CD4-positive, alpha-beta T cell treated with Interleukin-6 for 4 hours (primary cell): ENCODE measurements around the gene CD58.
"Not testable (repeated sequence)": the region's sequence is repeated elsewhere in the genome, so short reads cannot be mapped to it uniquely, and the experiment has no call there.

ENCODE experiments used
- DNase-seq: peaks from one replicate; pipeline ENCODE4 v3.0.0-alpha.2; 2020; ENCODE audit warnings: mixed read lengths

Gene CD58

DNA sequence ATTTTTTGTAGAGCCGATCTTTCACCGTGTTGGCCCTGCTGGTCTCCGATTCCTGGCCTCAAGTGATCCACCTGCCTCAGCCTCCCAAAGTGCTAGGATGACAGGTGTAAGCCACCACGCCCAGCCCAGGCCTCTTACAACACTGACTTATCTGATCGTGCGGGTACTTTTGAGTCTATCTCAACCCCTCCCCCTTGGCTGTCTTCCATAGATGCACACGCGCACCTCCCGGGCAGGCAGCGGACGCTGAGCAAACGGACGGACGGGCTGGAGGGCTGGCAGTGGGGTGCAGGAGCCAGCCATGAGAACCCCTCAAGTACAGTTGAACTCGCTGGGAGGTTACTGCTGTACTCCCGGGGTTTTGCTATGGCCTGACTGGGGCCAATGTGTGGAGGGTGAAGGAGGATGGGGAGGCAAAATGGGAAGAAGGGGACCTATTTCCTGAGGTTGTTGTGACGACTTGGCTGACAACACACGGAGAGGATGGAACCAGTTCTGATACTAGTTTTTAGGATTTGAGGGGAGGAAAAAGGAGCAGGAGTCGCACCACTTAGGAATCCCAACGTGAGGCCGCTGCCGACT, 959 bp downstream of the CD58 start:
- peak; percentile 71 for DNase-seq

DNA sequence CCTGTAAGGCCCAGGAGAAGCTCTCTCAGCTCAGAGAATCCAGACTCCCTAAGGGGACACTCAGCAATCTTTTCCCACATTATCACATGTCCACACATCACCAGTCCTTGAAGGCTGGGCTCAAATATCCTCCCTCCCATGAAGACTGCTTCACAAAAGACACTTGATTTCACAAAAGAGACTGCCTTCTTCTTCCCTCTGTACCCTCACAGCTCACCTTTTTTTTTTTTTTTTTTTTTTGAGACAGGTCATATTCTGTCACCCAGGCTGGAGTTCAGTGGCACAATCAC, 1.5 kb downstream of the CD58 start:
- DNase-seq: no peak

DNA sequence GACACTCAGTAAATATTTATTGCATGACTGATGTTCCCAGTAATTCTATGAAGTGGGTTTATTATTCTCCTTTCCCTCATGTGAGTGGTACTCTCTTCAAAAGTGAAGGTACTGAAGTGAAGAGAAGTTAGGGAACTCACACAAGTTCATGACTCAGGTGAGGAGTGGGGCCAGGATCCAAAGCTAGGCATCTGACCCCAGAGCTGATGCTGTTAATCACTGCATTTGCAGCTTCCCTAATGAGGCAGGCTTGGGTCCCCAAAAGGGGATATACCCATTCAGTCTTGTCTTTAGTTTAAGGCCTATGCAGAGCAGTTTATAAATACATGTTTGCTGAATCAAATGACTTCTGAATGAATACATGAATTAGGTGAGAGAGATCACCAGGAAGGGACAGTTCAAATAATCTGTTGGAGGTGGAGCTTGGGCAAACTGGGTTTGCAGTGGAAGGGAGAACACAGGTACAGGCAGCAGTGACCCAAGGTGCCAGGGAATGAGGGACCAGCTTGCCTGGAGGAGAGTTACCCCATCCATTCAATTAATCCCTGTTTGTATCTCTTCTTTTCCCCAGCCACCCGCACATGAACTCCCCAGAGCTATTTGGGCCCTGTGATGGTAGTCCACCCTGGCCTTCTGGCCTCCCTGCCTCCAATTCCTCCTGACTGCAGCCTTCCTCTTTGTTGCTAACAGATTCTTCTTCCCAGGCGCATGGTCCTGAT, 2.0 kb downstream of the CD58 start:
- DNase-seq: no peak

DNA sequence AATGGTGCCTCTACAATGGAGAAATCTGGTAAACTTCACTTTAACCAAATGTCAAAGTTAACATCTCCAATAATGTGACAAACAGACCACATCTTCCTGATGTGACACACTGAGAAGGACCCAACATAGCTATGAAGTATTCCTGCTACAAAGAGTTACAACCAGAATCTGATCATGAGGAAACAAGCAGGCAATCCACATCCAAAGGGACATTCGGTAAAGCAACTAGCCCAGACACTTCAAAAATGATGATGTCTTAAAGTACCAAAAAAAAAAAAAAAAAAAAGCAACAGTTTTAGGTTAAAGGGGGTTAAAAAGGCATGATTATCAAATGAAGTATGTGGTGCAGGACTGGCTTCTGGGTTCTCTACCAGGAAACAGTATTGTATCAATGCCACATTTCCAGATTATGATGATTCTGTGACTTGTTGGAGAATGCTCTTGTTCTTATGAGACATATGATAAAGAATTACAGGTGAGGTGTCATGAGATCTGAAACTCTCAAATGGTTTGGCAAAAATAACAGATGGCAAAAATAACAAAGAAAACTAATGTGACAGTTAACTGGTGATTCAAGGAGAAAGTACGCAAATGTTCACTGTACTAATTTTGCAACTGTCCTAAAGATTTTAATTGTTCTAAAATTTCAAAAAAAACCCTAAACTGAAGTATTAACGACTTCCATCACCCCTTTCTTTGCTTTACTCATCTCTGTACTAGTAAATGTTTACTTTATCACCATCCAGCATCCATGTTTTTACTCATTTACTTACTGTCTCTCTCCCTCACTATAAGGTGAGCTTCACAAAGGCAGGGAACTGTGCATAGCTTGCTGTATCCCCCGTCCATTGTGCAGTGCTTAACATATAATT, 2.8 kb downstream of the CD58 start:
- DNase-seq: no peak

DNA sequence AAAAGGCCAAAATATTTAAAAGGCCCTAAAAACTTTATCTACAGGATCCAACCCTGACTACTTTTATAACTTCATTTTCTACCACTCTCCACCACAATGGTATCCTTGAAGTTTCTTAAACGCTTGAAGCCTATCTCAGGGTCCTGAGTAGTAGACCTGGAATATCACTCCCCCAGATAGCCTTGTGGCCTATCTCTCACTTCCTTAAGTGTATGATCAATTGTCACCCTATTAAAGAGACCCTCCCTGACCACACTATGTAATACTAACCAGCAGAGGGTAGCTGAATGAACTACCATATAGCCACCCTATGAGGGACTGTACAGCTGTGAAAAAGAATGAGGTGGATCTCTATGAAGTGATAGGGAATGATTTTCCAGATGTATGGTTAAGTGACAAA, 5.6 kb downstream of the CD58 start:
- DNase-seq: no peak

DNA sequence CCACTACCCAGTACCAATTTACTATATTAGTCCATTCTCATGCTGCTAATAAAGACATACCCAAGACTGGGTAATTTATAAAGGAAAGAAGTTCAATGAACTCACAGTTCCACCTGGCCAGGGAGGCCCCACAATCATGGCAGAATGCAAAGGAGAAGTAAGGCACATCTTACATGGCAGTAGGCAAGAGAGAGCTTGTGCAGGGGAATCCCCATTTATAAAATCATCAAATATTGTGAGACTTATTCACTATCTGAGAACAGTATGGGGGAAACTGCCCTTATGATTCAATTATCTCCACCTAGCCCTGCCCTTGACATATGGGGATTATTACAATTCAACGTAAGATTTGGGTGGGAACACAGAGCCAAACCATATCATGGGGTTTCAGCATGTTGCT, 6.4 kb downstream of the CD58 start:
- DNase-seq: no peak

DNA sequence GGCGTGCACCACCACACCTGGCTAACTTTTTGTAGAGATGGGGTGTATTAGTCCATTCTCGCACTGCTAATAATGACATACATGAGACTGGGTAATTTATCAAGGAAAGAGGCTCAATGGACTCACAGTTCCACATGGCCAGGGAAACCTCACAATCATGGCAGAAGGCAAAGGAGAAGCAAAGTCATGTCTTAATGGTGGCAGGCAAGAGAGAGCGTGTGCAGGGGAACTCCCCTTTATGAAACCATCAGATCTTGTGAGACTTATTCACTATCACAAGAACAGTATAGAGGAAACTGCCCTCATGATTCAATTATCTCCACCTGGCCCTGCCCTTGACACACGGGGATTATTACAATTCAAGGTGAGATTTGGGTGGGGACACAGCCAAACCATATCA, 8.4 kb downstream of the CD58 start:
- not testable (repeated sequence) for DNase-seq

DNA sequence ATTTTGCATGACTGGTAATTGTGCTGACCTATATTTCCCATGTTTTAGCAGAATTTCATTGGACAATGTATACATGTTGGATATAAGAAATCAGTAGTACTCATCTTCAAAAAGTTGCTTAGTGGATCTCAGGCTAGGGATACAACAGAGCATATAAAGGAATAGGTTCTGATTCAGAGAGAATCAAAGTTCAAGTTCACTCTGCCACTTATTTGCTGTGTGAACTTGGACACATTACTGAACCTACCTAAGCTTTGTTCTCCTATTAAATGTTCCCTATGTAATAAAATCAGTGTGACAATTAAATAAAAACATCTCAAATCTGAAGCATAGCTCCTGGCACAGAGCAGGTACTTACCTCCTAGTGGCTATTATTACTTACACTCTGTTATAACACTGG, 9.3 kb downstream of the CD58 start:
- no peak for DNase-seq

DNA sequence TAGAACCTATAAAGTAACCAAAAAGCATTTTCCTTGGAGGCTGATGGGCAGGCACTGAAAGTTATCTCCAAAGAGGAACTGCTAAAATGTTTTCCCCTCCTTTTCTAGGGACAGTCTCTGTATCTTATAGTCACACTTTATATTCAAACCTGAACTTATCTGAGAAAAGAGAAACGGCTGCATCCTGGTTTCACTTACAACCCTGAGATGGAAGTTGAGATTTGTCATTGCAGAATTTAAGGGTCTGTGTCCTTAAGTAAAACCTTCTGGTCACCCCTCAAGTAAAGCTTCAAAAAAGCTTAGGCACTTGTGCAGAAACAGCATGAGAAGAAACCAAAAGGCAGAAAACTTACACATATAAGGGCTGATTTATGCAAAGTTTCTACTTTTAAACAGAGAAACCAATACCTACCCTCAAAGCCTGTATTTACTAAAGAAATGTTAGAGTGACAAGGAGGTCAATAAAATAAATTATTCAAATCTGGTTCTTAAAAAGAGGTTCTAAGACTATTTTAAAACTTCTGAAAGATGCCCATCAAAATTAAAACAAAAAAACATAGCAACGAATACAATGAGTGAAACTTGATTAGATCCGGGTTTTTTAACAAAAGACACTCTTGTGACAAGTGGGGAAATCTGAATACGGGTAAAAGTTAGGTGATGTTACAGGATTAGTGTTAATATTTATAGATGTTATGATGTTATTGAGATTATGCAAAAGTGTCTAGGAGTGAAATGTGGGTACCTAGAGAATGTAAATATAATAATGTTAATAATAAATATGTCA, 9.9 kb downstream of the CD58 start:
- no peak for DNase-seq

DNA sequence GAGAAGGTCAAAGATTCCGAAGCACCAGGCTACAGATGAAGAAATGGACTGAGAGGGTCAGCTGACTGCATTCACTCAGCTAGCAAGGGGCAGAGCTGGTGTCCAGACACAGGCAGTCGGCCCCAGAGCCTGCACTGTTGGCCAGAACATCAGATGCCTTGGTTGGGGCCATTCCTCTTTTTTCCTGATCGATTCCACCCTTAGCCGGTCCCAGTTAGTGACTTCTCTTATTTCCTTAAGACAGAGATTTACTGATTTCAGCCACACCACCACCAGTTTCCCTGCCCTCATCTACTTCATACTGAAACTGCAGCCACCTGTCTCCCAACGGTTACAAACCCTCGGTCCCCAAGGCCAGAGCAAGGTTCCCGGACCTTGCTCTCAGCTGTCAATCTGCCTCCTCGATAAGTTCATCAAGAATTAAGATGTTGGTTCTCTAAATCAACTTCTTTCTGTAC, 11.5 kb downstream of the CD58 start:
- no peak for DNase-seq

DNA sequence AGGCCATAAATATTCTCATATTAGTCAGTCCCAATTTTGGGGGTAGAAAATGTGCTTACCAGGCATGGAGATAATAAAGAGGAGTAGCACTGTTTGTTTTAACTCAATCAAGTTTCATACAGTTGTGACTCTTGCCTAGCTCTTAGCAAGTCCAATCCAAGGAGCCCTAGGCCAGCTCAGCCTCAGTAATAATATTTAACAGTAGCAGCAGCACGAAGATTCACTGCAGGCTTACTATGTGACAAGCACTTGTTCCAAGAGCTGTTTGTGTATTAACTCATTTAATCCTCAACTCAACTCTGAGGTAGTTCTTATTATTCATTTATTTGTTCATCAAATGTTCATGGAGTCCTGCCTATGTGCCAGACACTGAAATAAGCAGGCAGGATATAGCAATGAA, 12.3 kb downstream of the CD58 start:
- DNase-seq: no peak

DNA sequence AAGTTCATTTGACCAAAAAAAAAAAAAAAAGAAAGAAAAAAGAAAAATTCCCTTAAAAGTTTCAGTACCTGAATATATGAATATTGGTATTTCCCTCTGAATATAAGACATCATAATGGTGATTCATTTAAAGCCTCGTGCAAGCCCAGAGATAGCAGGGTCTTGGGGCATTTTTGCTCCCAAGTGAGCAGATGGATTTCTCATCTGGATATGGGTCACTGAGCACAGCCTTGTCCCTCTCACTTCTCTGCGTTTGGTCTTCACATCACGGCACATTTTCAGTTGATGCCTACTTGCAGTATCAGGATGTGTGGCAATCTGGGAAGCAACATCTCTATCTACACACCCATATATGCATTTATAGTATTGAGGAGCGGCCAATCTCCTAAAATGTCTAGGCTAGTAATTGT, 12.7 kb downstream of the CD58 start:
- DNase-seq: no peak

DNA sequence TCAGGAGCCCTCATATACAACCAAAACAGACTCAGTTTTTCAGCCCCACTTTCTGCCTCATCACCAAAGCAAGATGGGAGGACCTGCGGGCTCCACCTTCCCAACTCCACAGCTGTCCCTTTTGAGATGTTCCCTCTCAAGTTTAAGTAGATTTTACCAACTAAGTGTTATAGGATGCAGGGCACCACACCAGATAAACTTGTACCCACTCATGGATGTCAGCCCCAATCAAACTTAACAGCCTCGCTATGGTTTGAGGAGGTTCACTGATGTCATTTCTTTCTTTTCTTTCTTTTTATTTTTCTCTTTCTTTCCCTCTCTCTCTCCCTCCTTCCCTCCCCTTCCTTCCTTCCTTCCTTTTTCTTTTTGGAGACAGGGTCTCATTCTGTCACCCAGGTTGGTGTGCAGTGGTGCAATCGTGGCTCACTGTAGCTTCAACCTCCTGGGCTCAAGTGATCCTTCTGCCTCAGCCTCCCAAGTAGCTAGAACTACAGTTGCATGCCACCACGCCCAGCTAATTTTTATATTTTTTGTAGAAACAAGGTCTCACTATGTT, 13.4 kb downstream of the CD58 start:
- DNase-seq: no peak

DNA sequence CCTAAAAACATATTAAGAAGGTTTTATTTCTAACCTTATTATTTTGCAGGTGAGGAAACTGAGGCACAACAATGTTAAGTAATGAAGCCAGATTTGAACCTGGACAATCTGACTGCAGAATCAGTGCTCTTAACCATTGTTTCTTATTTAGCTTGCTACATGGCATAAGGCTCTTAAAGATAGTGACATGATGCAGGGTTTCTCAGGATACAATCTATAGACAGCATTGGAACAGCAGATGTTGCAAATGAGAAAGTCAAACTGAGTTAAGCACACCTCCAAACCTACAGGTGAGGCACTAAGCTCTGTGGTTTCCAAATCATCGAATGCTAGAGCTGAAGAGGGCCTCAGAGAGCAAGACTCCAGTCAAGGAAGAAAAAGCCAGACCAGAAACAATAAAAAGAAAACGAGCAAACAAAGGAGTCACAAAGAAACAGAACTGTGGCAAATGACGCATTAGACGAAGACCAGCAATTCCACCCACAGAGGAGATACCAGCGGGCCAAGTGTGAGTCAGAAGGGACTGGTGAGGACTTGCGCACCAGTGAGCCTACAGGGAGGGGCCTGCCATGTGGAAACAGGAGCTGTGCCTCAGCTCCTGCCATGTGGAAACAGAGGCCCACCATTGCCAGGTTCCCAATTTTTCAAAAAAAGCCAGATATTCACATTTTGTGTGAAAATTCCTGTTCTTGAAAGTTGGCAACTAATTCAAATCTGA, 14.4 kb downstream of the CD58 start:
- DNase-seq: peak; percentile 73

DNA sequence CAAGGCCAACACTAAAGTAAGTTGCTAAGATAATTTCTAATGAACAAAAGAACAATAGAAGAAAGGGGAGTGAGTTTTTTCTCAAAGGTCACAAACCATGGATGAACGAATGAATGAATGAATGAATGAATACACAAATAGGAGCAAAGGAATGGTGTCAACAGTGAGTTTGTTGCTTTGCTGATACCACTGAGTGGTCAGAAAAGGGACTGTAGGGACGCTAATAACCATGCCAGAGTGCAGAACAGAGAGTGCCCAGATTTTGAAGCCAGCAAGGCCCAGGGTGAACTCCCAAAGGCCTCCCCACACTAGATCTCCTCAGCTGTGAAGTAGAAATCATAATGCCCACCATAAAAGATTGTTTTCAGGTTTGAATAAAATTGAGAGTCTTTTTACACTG, 15.9 kb downstream of the CD58 start:
- DNase-seq: no peak

DNA sequence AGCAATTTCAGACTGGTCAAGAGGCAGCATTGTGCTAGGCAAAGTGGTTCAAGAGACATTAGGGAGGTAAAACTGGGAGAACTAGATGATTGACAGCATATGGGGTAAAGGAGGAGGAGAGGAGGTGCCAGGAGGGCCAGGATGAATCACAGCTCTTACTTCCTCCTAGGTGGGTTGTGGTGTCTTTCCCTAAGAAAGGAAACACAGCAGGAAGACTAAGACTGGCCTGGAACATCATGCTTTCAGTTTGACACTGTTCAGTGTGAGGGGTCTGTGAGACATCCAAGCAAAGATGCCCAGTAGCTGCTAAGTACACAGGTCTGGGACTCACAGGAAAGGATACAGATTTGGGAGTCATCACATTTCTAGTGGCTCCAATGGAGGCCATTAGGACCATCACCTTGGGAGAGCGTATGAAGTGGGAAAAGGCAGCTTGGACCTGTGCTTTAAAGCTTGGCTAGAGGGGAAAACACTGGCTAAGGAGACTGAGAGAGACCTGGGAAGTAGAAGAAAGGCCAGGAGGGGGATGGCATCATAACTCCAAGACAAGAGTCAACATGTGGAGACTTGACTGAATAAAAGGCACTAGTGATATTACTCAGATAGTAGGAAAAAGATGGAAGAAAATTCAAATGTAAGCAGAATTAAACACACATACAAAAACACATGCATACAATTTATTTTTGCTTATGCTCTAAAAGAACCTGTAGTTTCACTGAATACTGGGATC, 17.3 kb downstream of the CD58 start:
- DNase-seq: no peak

DNA sequence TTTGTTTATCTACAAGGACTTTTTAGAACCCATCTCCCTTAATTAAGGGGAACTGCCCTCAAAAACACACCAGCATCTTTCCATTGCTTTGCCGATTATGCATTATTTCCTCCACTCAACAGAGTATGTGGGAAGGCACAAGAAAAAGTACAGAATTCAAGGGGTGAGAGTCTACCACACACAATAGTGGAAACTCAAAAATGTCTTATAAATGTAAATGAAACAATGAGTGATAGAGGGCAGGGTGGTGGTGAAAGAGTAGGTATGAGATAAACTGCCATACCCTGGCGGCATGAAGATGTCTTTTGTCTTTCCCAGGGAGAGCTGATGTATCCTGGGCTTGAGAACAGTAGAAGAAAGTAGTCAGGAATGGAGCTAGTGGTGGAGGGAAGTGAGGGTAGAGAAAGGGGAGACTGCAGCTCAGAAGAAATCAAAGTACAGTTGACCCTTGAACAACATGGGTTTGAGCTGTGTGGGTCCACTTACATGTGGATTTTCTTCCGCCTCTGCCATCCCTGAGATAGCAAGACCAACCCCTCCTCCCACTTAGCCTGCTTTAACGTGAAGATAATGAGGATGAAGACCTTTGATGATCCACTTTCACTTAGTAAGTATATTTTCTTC, 24.4 kb downstream of the CD58 start:
- DNase-seq: no peak

DNA sequence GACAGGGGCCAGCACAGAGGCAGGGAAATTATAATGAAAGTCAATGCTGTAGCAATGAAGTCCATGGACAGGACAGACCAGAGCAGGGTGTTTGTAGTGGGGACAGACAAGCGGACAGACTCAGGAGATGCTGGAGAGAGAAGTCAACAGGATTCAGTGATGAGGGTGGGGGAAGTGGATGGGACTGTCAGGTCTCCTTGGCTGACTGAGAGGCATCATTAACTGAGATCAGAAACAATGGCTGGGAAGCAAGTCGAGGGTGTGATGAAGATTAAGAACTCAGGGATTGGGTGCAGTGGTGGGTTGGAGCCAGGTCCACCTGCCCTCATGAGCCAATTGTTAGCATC, 25.5 kb downstream of the CD58 start:
- no peak for DNase-seq

DNA sequence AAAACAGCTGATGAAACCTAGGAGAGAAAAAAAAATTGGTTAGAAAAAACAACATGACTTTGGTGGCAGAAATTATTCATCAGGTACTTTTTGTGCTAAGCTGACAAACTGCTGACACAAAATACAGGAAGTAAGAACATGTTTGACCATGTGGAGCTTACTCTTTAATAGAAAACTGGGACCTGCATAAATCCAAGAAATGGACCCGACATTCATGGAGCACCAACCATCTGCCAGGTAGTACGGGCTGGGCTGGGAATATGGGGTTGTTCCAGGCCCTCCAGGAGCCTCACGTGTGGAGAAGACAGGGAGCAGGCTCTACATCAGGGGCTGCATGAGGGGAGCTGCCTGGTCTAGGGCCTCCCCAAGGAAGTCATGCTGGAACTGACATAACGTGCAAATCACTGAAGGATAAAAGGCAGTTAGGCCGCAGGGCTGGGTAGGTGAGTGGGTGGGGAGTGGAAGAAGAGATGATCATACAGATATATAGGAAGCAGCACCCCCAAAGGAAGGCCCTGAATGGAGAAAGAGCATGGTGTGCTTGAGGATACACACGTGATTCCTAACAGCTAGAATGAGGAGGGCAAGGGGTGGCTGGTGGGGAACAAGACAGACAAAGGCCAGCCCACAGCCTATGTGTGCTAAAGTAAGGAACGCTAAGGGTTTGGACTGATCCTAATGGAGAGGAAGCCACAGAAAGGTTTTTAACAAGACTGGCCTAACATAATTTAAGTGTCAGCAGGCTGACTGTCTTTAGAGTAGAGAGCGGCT, 26.1 kb downstream of the CD58 start:
- no peak for DNase-seq

DNA sequence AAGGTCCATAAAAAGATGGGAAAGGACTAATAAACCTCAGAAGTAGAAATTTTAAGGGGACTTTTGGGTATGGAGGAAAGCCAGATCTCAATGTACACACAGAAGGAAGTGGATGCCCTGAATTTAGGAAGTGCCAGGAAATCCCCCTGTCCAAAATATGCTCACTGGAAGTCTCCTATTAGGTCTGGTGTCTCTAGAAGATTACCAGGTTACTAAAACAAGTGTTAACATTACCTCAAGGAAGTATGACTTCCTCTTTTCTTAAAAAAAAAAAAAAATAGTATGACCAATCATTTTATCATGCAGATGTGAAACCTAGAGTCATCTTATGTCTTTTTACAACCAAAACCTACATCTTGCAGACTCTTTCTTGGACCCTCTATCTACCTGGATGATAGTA, 30.7 kb downstream of the CD58 start:
- DNase-seq: no peak
